SU-DHL-6 (cell line): Measurements from ENCODE around the gene PACS2.
"Not testable (repeated sequence)": the region's sequence is repeated elsewhere in the genome, so short reads cannot be mapped to it uniquely, and the experiment has no call there.

Experiments
- EZH2phosphoT487 ChIP-seq: fragments of 200-600 bp; sonication (generic), shearing (Covaris generic); conservative IDR thresholded peaks from 2 replicates; pipeline ENCODE4 v1.6.1; 2018; ENCODE audit warnings: mild to moderate bottlenecking, antibody characterized with exemption, low read length, moderate library complexity, mixed read lengths
- TF ChIP-seq, protein P1 (sequence below): fragments of 200-600 bp; sonication (generic); IDR thresholded peaks from one replicate; pipeline ENCODE4 v1.5.1; 2017; ENCODE audit warnings: antibody characterized with exemption, mild to moderate bottlenecking, low read length, moderate library complexity; ENCODE audit not compliant: insufficient read depth, poor library complexity, severe bottlenecking

DNA sequence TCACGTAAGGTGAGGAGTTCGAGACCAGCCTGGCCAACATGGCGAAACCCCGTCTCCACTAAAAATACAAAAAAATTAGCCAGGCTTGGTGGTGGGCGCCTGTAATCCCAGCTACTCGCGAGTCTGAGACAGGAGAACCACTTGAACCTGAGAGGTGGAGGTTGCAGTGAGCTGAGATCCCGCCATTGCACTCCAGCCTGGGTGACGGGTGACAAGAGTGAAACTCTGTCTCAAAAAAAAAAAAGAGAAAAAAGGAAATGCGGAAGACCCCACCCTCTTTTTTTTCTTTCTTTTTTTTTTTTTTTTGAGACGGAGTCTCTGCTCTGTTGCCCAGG lies 12.7 kb upstream of the PACS2 start:
- TF ChIP-seq, protein P1, sequence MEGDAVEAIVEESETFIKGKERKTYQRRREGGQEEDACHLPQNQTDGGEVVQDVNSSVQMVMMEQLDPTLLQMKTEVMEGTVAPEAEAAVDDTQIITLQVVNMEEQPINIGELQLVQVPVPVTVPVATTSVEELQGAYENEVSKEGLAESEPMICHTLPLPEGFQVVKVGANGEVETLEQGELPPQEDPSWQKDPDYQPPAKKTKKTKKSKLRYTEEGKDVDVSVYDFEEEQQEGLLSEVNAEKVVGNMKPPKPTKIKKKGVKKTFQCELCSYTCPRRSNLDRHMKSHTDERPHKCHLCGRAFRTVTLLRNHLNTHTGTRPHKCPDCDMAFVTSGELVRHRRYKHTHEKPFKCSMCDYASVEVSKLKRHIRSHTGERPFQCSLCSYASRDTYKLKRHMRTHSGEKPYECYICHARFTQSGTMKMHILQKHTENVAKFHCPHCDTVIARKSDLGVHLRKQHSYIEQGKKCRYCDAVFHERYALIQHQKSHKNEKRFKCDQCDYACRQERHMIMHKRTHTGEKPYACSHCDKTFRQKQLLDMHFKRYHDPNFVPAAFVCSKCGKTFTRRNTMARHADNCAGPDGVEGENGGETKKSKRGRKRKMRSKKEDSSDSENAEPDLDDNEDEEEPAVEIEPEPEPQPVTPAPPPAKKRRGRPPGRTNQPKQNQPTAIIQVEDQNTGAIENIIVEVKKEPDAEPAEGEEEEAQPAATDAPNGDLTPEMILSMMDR: not testable (repeated sequence)
- TF ChIP-seq EZH2phosphoT487: not testable (repeated sequence)
